HCT116 (cell line): ENCODE results near the gene DGKB. TPM values are rescaled to one million over a fixed set of nuclear protein-coding genes. Genes with fewer than 3 reads are reported as not detected.

ENCODE experiments used
- ATAC-seq: fragments of 200-7000 bp; cut with Tn5 transposase; 2 replicates; pipeline ENCODE4 v1.9.1; 2020; ENCODE audit warnings: mild to moderate bottlenecking, moderate library complexity
- BruUV-seq: library from RNA; stranded (reverse); fragments of 400-500 nt; replicated peaks from 2 replicates; lab custom pipeline; 2021; lab: Mats Ljungman, UMichigan
- CTCF ChIA-PET: fragments of 300-600 bp; sonication (Branson Sonifier 250); formaldehyde crosslinking; loops from one replicate; lab custom pipeline; 2021; ENCODE audit warnings: antibody characterized with exemption; lab: Charles Lee
- POLR2A ChIA-PET: fragments of 300-600, 350-600 bp; sonication (Branson Sonifier 250); formaldehyde crosslinking; loops from one replicate; lab custom pipeline; 2021; ENCODE audit warnings: antibody characterized with exemption; lab: Charles Lee
- RAD21 ChIA-PET, 2 experiments: fragments of 300-600 bp; sonication (Branson Sonifier 250); formaldehyde crosslinking; loops; one replicate each; lab custom pipeline; 2023; ENCODE audit warnings: low total read pairs in 2 of 2; ENCODE audit not compliant: uncharacterized antibody in 2 of 2, unreplicated experiment in 2 of 2, low non-redundant PET in 1 of 2; lab: Charles Lee
- DNase-seq: peaks from one replicate; pipeline ENCODE4 v3.0.0-alpha.2; 2010; ENCODE audit warnings: low read depth, low spot score
- H2AFZ ChIP-seq: fragments of 200-600 bp; shearing (Covaris generic), sonication (generic); 2 replicates; pipeline ENCODE4 v1.6.1; 2017; ENCODE audit warnings: low read depth, mixed run types, mixed read lengths, antibody characterized with exemption, low read length; ENCODE audit not compliant: poor library complexity, severe bottlenecking
- H3K27ac ChIP-seq: 2 replicates; pipeline ENCODE4 v1.5.1; 2012; ENCODE audit warnings: low read depth, low read length
- H3K27me3 ChIP-seq: fragments of 200-600 bp; sonication (generic); 2 replicates; pipeline ENCODE4 v1.6.1; 2016; ENCODE audit warnings: mixed run types, low read length, mixed read lengths; ENCODE audit not compliant: insufficient read depth
- H3K36me3 ChIP-seq, 2 experiments: fragments of 200-500 bp in 1 of 2; fragments of 200-600 bp in 1 of 2; sonication (Bioruptor generic) in 1 of 2; sonication (generic) in 1 of 2; 2 replicates each; pipeline versions ENCODE4 v1.5.1 to v1.6.1; 2014 to 2016; ENCODE audit warnings: low read length in 2 of 2, inconsistent platforms in 1 of 2, mixed read lengths in 1 of 2, mixed run types in 1 of 2; ENCODE audit not compliant: insufficient read depth in 2 of 2, control insufficient read depth in 1 of 2
- H3K4me1 ChIP-seq, 2 experiments: fragments of 200-600 bp in 1 of 2; sonication (generic) in 1 of 2; 2 replicates each; pipeline versions ENCODE4 v1.5.1 to v1.6.1; 2012 to 2017; ENCODE audit warnings: low read length in 2 of 2, inconsistent platforms in 1 of 2, mild to moderate bottlenecking in 1 of 2, mixed read lengths in 1 of 2, mixed run types in 1 of 2, moderate library complexity in 1 of 2; ENCODE audit not compliant: insufficient read depth in 2 of 2, control insufficient read depth in 1 of 2
- H3K4me2 ChIP-seq: fragments of 200-600 bp; sonication (generic); 2 replicates; pipeline ENCODE4 v1.6.1; 2017; ENCODE audit warnings: mixed run types, low read length, mixed read lengths
- H3K4me3 ChIP-seq, 2 experiments: fragments of 200-600 bp in 1 of 2; sonication (generic) in 1 of 2; replicated peaks in 1 of 2; 2 replicates each; pipeline ENCODE4 v1.5.1; 2011 to 2016; ENCODE audit warnings: low read length in 2 of 2, control low read depth in 1 of 2, low read depth in 1 of 2, mild to moderate bottlenecking in 1 of 2, mixed read lengths in 1 of 2, mixed run types in 1 of 2
- H3K79me2 ChIP-seq: fragments of 200-600 bp; sonication (generic); 2 replicates; pipeline ENCODE4 v1.6.1; 2017; ENCODE audit warnings: mild to moderate bottlenecking, mixed run types, low read length, moderate library complexity, mixed read lengths; ENCODE audit not compliant: insufficient read depth
- H3K9ac ChIP-seq: fragments of 200-600 bp; sonication (generic); 2 replicates; pipeline ENCODE4 v1.6.1; 2016; ENCODE audit warnings: low read length, mixed read lengths
- H3K9me2 ChIP-seq: fragments of 200-600 bp; sonication (generic), shearing (Covaris generic); 2 replicates; pipeline ENCODE4 v1.6.1; 2017; ENCODE audit warnings: mixed run types, mild to moderate bottlenecking, moderate library complexity; ENCODE audit not compliant: insufficient read depth
- H3K9me3 ChIP-seq, 2 experiments: fragments of 200-500 bp in 1 of 2; fragments of 200-600 bp in 1 of 2; sonication (Bioruptor generic) in 1 of 2; sonication (generic) in 1 of 2; 2 replicates each; pipeline ENCODE4 v1.6.1; 2014 to 2017; ENCODE audit warnings: low read length in 2 of 2, mixed read lengths in 2 of 2, inconsistent platforms in 1 of 2, low read depth in 1 of 2, mild to moderate bottlenecking in 1 of 2, mixed run types in 1 of 2, moderate library complexity in 1 of 2; ENCODE audit not compliant: control insufficient read depth in 1 of 2, insufficient read depth in 1 of 2
- H4K20me1 ChIP-seq: fragments of 200-600 bp; sonication (generic), shearing (Covaris generic); 2 replicates; pipeline ENCODE4 v1.6.1; 2017; ENCODE audit warnings: mixed run types, mild to moderate bottlenecking, moderate library complexity; ENCODE audit not compliant: insufficient read depth
- CBX3 ChIP-seq: IDR thresholded peaks from 2 replicates; pipeline ENCODE4 v1.6.1; 2012; ENCODE audit warnings: low read depth
- ELF1 ChIP-seq: IDR thresholded peaks from 2 replicates; pipeline ENCODE4 v1.6.1; 2012; ENCODE audit warnings: low read depth, borderline replicate concordance
- EZH2 ChIP-seq: fragments of 200-600 bp; sonication (generic); IDR thresholded peaks from 2 replicates; pipeline ENCODE4 v1.6.1; 2017; ENCODE audit warnings: antibody characterized with exemption, mixed run types
- EZH2phosphoT487 ChIP-seq: fragments of 200-600 bp; IDR thresholded peaks from 2 replicates; pipeline ENCODE4 v1.6.1; 2018; ENCODE audit warnings: antibody characterized with exemption, borderline replicate concordance
- FOSL1 ChIP-seq: IDR thresholded peaks from 2 replicates; pipeline ENCODE4 v1.6.1; 2012; ENCODE audit warnings: low read depth
- JUND ChIP-seq: IDR thresholded peaks from 2 replicates; pipeline ENCODE4 v1.6.1; 2012
- MAX ChIP-seq: IDR thresholded peaks from 2 replicates; pipeline ENCODE4 v1.6.1; 2012
- POLR2AphosphoS5 ChIP-seq: IDR thresholded peaks from 2 replicates; pipeline ENCODE4 v1.6.1; 2011; ENCODE audit warnings: mild to moderate bottlenecking, low read depth, low read length, moderate library complexity
- REST ChIP-seq: IDR thresholded peaks from 2 replicates; pipeline ENCODE4 v1.6.1; 2012; ENCODE audit warnings: low read depth
- SP1 ChIP-seq: IDR thresholded peaks from 2 replicates; pipeline ENCODE4 v1.6.1; 2012; ENCODE audit warnings: low read depth
- SRF ChIP-seq: IDR thresholded peaks from 2 replicates; pipeline ENCODE4 v1.6.1; 2012; ENCODE audit warnings: low read depth
- TCF7L2 ChIP-seq: IDR thresholded peaks from 2 replicates; pipeline ENCODE4 v1.7.0; 2011; ENCODE audit warnings: borderline replicate concordance, inconsistent platforms; ENCODE audit not compliant: insufficient read depth, insufficient read length; ENCODE audit errors: extremely low read depth
- YY1 ChIP-seq: IDR thresholded peaks from 2 replicates; pipeline ENCODE4 v1.6.1; 2011; ENCODE audit warnings: low read length, low read depth, moderate library complexity, mild to moderate bottlenecking; ENCODE audit not compliant: insufficient replicate concordance; ENCODE audit errors: extremely low read depth
- ZBTB33 ChIP-seq: IDR thresholded peaks from 2 replicates; pipeline ENCODE4 v1.6.1; 2011; ENCODE audit warnings: mild to moderate bottlenecking, low read length, moderate library complexity; ENCODE audit not compliant: insufficient replicate concordance; ENCODE audit errors: extremely low read depth
- ZFX ChIP-seq: fragments of 450-650 bp; IDR thresholded peaks from 2 replicates; pipeline ENCODE4 v1.6.1; 2017
- ZNF274 ChIP-seq: fragments of 200-500 bp; sonication (Bioruptor generic); IDR thresholded peaks from 2 replicates; pipeline ENCODE4 v1.6.1; 2014; ENCODE audit warnings: mild to moderate bottlenecking, low read depth, low read length, inconsistent platforms
- intact Hi-C: fragments of 100-400 bp; cut with micrococcal nuclease; formaldehyde crosslinking; loops from 2 replicates; pipeline ENCODE4 v1.10.0; 2022
- total RNA-seq: library from RNA; stranded (reverse); gene quantifications from one replicate; pipeline ENCODE4 v1.2.1, GENCODE V29; 2021; ENCODE audit not compliant: unreplicated experiment

The DGKB gene
- total RNA-seq, 1 experiment from 2014 or later: 0.05 TPM

- RAD21 ChIA-PET: no interaction called here
Observed at GRCh38 chr7:14418633-14419032, 483.9 kb downstream of the DGKB start.

More at GRCh38 chr7:14418633-14419032, 483.9 kb downstream of the DGKB start:
- intact Hi-C loops: no loop called here
- no peaks in the 10 kb centered on the region for H3K9me3 ChIP-seq
- no peak overlapping the region for H3K9ac ChIP-seq
- no peak for ATAC-seq
- H3K4me2 ChIP-seq: no peak overlapping the region
- POLR2A ChIA-PET: no interaction called here
- no peak overlapping the region for H3K27ac ChIP-seq
- H3K36me3 ChIP-seq: no peaks in the 10 kb centered on the region
- BruUV-seq: no TSS peak
- no peaks in the 10 kb centered on the region for H3K27me3 ChIP-seq
- H2AFZ ChIP-seq: no peak overlapping the region
- no peak for TF ChIP-seq ZBTB33
- TF ChIP-seq FOSL1: no peak
- TF ChIP-seq SRF: no peak
- no peak for TF ChIP-seq ELF1
- TF ChIP-seq SP1: no peak
- TF ChIP-seq MAX: no peak
- TF ChIP-seq ZFX: no peak
- no peak for TF ChIP-seq EZH2
- no peak for TF ChIP-seq CBX3
- TF ChIP-seq EZH2phosphoT487: no peak
- TF ChIP-seq REST: no peak
- no peak for TF ChIP-seq TCF7L2
- no peak for TF ChIP-seq POLR2AphosphoS5
- TF ChIP-seq YY1: no peak
- no peak for TF ChIP-seq JUND
- TF ChIP-seq ZNF274: no peak
- TF ChIP-seq, all 23 proteins: peak for 0
- H3K4me1 ChIP-seq: no peaks in the 10 kb centered on the region
- DNase-seq: no peak
- H4K20me1 ChIP-seq: no peaks in the 10 kb centered on the region
- no peaks in the 10 kb centered on the region for H3K79me2 ChIP-seq
- CTCF ChIA-PET: no interaction called here
- no peaks in the 10 kb centered on the region for H3K9me2 ChIP-seq
- H3K4me3 ChIP-seq: no peak overlapping the region
